ENCODE measurements around the gene CNTRL.

DNA sequence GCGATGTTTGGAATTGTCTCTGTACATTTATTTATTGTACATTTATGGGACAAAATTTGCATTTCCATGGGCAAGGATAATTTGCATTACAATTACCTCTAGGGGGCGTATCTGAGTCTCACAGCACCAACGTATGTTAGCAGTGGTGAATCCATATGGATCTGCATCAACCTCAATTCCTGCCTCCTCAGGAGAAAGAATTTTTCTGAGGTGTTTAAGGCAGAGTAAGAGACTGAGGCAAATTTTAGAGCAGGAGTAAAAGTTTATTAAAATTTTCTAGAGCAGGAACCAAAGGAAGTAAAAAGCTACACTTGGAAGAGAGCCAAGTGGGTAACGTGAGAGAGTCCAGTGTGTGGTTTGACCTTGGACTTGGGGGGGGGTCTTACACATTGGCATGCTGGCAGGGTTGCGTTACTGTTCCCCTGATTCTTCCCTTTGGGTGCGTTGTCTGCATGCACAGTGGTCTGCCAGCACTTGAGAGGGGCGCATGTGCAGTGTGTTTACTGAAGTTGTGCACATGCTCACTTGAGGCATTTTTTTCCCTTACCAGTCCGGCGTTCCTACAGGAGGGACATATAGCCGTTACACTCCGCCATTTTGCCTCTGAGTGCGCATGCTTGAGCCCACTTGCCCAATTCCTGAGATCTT lies 147.9 kb downstream of the CNTRL start:
- TF ChIP-seq POLR2AphosphoS5 (IDR thresholded peaks at IDR 0.05; ENCODE audit: low read depth, low read length) (no peak), TAF1 (IDR thresholded peaks at IDR 0.05; ENCODE audit: low read depth, low read length) (no peak), PAX5 (IDR thresholded peaks at IDR 0.05; ENCODE audit: insufficient read depth, low read length, severe bottlenecking) (no peak)
